Spinal cord (tissue), 10 donors: ENCODE measurements around the gene FRMD4A. TPM values are rescaled to one million over a fixed set of nuclear protein-coding genes. Genes with fewer than 3 reads are reported as not detected.

Source experiments
- DNase-seq, 6 donors: peaks; one replicate each; pipeline versions ENCODE4 v3.0.0 to v3.0.0-alpha.2; 2013 to 2015; ENCODE audit warnings: low spot score in 6 of 6, low read depth in 4 of 6
- H3K27ac ChIP-seq: one replicate; pipeline ENCODE4 v1.5.1; 2013; ENCODE audit warnings: low read depth, low read length, control low read depth
- H3K27me3 ChIP-seq: one replicate; pipeline ENCODE4 v1.6.1; 2013; ENCODE audit warnings: low read length; ENCODE audit not compliant: control insufficient read depth, insufficient read depth
- H3K36me3 ChIP-seq: one replicate; pipeline ENCODE4 v1.6.1; 2013; ENCODE audit warnings: low read length; ENCODE audit not compliant: control insufficient read depth, insufficient read depth
- H3K4me1 ChIP-seq: one replicate; pipeline ENCODE4 v1.6.1; 2013; ENCODE audit warnings: low read length; ENCODE audit not compliant: control insufficient read depth, insufficient read depth
- H3K4me3 ChIP-seq: one replicate; pipeline ENCODE4 v1.5.1; 2013; ENCODE audit warnings: low read depth, low read length, control low read depth
- H3K9me3 ChIP-seq: one replicate; pipeline ENCODE4 v1.6.1; 2013; ENCODE audit warnings: low read length; ENCODE audit not compliant: control insufficient read depth, insufficient read depth
- WGBS: methylation state at CpG from one replicate; pipeline ENCODE4 v1.1.5; 2013; ENCODE audit warnings: missing lambda C conversion rate; ENCODE audit not compliant: insufficient coverage; 5-methylcytosine and 5-hydroxymethylcytosine counted together
- polyA plus RNA-seq, 2 donors: library from polyadenylated mRNA; unstranded; fragments of 120-200 nt; gene quantifications; one replicate each; pipeline ENCODE4 v1.2.1, GENCODE V29; 2013; ENCODE audit not compliant: insufficient read length in 2 of 2
- total RNA-seq, 2 donors: library from RNA; depleted of rRNA in 1 of 2; stranded (reverse); fragments of 120-200 nt in 1 of 2; fragments of >200 nt in 1 of 2; gene quantifications; one replicate each; pipeline versions ENCODE4 v1.2.3 to v1.2.4, GENCODE V29; 2013 to 2014
- donor health status: healthy.

FRMD4A gene
- total and polyA plus RNA-seq, 4 donors: 75.4 to 97.8 (median 91.8) TPM

- no peak overlapping the region for H3K4me3 ChIP-seq
- no peak for DNase-seq
- H3K27ac ChIP-seq: no peak overlapping the region
- no peaks in the 10 kb centered on the region for H3K27me3 ChIP-seq
- 83% methylated on average over 1 of the region's 4 CpGs for WGBS
- no peaks in the 10 kb centered on the region for H3K4me1 ChIP-seq
- peaks cover 2% of the 10 kb centered on the region for H3K36me3 ChIP-seq
- H3K9me3 ChIP-seq: no peaks in the 10 kb centered on the region
Measured at GRCh38 chr10:13636776-13637175, 693.9 kb downstream of the FRMD4A start.

GRCh38 chr10:13634207-13634606 is 696.5 kb downstream of the FRMD4A start:
- peak overlapping the region; percentile 18 for H3K27ac ChIP-seq
- WGBS: 68% methylated on average over 4 of the region's 6 CpGs

DNA sequence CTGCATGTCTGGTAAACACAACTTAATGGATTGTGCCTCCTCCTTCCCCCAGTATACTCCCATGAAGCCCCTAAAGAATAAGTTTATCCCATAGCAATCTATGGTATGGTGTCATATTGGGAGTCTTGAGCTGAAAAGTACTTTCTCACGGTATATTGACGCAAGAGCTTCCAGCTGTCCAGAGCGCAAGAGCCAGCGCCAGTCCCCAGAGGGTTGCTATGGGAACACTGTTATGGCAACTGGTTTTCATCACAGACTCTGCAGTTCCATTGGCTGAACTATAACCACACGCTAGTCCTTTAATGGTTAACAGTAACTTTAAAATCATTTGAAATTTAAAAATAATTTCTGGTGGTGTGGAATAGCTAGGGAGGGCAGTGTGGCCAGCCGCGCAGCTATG is 697.0 kb downstream of the FRMD4A start:
- H3K27me3 ChIP-seq: no peaks in the 10 kb centered on the region
- H3K4me3 ChIP-seq: no peak overlapping the region
- H3K27ac ChIP-seq: peak overlapping the region; percentile 18
- peaks cover 9% of the 10 kb centered on the region for H3K36me3 ChIP-seq
- H3K4me1 ChIP-seq: no peaks in the 10 kb centered on the region
- no peaks in the 10 kb centered on the region for H3K9me3 ChIP-seq
- WGBS: 60% methylated on average over 1 of the region's 7 CpGs
- DNase-seq: peak in 5 of 6 donors; percentile 36 to 85 (median 57)

More at GRCh38 chr10:13634207-13634606, 696.5 kb downstream of the FRMD4A start:
- no peaks in the 10 kb centered on the region for H3K4me1 ChIP-seq
- DNase-seq: no peak
- H3K36me3 ChIP-seq: peaks cover 9% of the 10 kb centered on the region
- no peak overlapping the region for H3K4me3 ChIP-seq
- no peaks in the 10 kb centered on the region for H3K9me3 ChIP-seq
- H3K27me3 ChIP-seq: no peaks in the 10 kb centered on the region

- no peaks in the 10 kb centered on the region for H3K4me1 ChIP-seq
- H3K27me3 ChIP-seq: no peaks in the 10 kb centered on the region
- peaks cover 9% of the 10 kb centered on the region for H3K36me3 ChIP-seq
- 46% methylated on average over 5 of the region's 5 CpGs for WGBS
- H3K27ac ChIP-seq: peak overlapping the region; percentile 18
- no peak for DNase-seq
- no peaks in the 10 kb centered on the region for H3K9me3 ChIP-seq
- H3K4me3 ChIP-seq: no peak overlapping the region
Measured at GRCh38 chr10:13632884-13633440, 697.8 kb downstream of the FRMD4A start.

- no peak overlapping the region for H3K27ac ChIP-seq
- WGBS: no CpG with 5 or more reads among the region's 3 CpGs
- H3K4me1 ChIP-seq: no peaks in the 10 kb centered on the region
Measured at GRCh38 chr10:13632440-13632839, 698.3 kb downstream of the FRMD4A start.

DNA sequence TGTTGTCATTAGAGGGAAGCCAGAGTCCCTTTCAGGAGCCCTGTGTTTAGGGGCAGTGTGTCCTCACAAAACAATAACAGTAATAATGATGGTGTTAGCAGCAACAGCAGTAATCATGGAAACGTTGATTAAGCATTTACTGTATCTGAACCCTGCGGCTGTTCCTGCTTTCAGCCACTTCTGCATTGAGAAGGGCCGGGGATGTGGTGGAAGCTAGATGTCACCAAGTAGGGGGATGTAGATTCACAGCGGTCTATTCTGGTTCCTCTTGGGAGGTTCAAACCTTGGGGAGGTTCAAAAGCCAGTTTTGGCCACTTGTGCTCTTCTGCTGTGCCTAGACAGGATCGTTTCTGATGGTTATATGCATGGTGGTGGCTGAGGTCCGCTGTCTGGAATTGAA is 699.1 kb downstream of the FRMD4A start:
- peaks cover 9% of the 10 kb centered on the region for H3K36me3 ChIP-seq
- DNase-seq: no peak
- H3K4me3 ChIP-seq: no peak overlapping the region
- no peaks in the 10 kb centered on the region for H3K4me1 ChIP-seq
- H3K9me3 ChIP-seq: no peaks in the 10 kb centered on the region
- 88% methylated on average over 4 of the region's 6 CpGs for WGBS
- no peak overlapping the region for H3K27ac ChIP-seq
- no peaks in the 10 kb centered on the region for H3K27me3 ChIP-seq

More at GRCh38 chr10:13632440-13632839, 698.3 kb downstream of the FRMD4A start:
- Histone ChIP-seq H3K27me3 (no peaks in the 10 kb centered on the region), H3K4me3 (no peak overlapping the region), H3K36me3 (peaks cover 9% of the 10 kb centered on the region), H3K9me3 (no peaks in the 10 kb centered on the region)
- no peak for DNase-seq

DNA sequence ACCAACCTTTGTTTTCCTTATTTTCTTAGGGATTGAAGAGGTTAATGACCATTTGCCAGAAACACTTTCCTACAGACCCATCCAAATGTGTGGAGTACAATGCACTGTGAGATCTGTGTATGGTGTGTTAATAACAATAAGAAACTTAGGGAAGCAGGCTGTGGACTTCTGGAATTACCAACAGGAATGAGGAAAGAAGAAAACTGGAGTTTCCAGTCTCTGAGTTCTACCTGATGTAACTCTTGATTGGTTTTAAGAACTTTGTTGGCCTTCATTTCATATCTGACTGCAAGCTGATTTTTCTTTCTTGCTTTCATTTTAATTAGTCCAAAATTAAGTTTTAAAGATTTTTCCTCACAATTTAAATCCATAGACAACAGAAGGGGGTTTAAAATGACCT is 700.5 kb downstream of the FRMD4A start:
- Histone ChIP-seq H3K27ac (no peak overlapping the region), H3K4me1 (no peaks in the 10 kb centered on the region), H3K9me3 (no peaks in the 10 kb centered on the region), H3K27me3 (no peaks in the 10 kb centered on the region), H3K4me3 (no peak overlapping the region), H3K36me3 (peaks cover 7% of the 10 kb centered on the region)
- DNase-seq: no peak

GRCh38 chr10:13629116-13629515 is 701.6 kb downstream of the FRMD4A start:
- no peaks in the 10 kb centered on the region for H3K9me3 ChIP-seq
- 17% methylated on average over 1 of the region's 2 CpGs for WGBS
- DNase-seq: peak in 1 of 6 donors; percentile 18
- H3K36me3 ChIP-seq: peaks cover 7% of the 10 kb centered on the region
- H3K4me1 ChIP-seq: no peaks in the 10 kb centered on the region
- H3K4me3 ChIP-seq: no peak overlapping the region
- no peaks in the 10 kb centered on the region for H3K27me3 ChIP-seq
- no peak overlapping the region for H3K27ac ChIP-seq

GRCh38 chr10:13628661-13629060 is 702.1 kb downstream of the FRMD4A start:
- Histone ChIP-seq H3K36me3 (peaks cover 7% of the 10 kb centered on the region), H3K4me3 (no peak overlapping the region), H3K9me3 (no peaks in the 10 kb centered on the region), H3K4me1 (no peaks in the 10 kb centered on the region), H3K27ac (no peak overlapping the region), H3K27me3 (no peaks in the 10 kb centered on the region)
- no peak for DNase-seq
- 41% methylated on average over 5 of the region's 7 CpGs for WGBS

DNA sequence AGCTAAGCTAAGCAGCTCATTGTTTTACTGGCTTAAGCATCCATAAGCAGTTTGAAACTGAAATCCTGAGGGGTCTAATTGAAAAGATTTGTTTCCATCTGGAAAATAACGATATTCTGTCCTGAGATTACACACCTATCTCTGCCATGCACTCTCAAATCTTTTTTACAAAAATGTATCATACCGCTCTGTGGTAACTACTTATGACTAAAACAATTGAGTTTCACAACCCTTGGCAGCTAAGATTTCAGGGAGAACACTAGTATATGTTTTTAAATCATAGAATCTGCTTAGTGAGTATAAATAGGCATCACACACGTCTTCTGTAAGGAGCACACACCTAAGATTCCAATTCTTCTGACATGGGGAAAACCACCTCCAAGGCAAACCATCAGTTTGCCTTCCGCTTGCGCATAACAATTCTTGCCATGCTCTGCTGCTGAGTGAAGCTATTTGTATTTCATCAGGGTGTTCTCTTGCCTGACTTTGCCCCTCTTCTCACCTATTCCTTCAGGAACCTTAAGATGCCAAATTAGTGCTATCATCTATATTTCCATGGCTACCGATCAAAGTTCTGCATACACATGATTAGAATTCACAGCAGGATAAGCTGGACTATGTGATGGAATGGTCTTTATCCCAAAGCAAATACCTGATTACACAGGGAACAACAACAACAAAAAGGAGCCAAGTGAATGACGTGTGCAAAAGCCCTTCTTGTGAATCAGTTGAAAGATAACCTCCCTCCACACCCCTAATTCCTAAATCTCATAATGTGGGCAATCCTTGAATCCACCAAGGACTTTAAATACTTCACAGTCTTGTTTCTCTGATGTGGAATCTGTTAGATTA is 703.0 kb downstream of the FRMD4A start:
- no peak overlapping the region for H3K27ac ChIP-seq
- H3K36me3 ChIP-seq: peaks cover 9% of the 10 kb centered on the region
- DNase-seq: no peak
- H3K9me3 ChIP-seq: no peaks in the 10 kb centered on the region
- H3K27me3 ChIP-seq: no peaks in the 10 kb centered on the region
- WGBS: 100% methylated on average over 2 of the region's 7 CpGs
- no peaks in the 10 kb centered on the region for H3K4me1 ChIP-seq
- H3K4me3 ChIP-seq: no peak overlapping the region
